Heart right ventricle (tissue), 16 donors: ENCODE results near the gene MACROD2. TPM values are rescaled to one million over a fixed set of nuclear protein-coding genes. Genes with fewer than 3 reads are reported as not detected.

Experiments used
- ATAC-seq, 8 donors: fragments of 200-7000 bp; cut with Tn5 transposase; one replicate each; pipeline ENCODE4 v1.9.1; 2020; ENCODE audit warnings: mild to moderate bottlenecking in 8 of 8, moderate library complexity in 8 of 8, moderate number of reproducible peaks in 1 of 8
- DNase-seq, 2 donors: peaks; one replicate each; pipeline ENCODE4 v3.0.0-alpha.2; 2020
- H3K27ac ChIP-seq, 10 donors: fragments of 200-600 bp; sonication (generic) in 2 of 10; one replicate each; pipeline versions ENCODE4 v1.5.0 to v1.8.0; 2020 to 2022; ENCODE audit warnings: mild to moderate bottlenecking in 3 of 10
- H3K27me3 ChIP-seq, 7 donors: fragments of 200-600 bp; one replicate each; pipeline ENCODE4 v1.8.0; 2021 to 2022; ENCODE audit warnings: mild to moderate bottlenecking in 2 of 7
- H3K36me3 ChIP-seq, 9 donors: fragments of 200-600 bp; sonication (generic) in 1 of 9; one replicate each; pipeline versions ENCODE4 v1.5.0 to v1.8.0; 2020 to 2022; ENCODE audit warnings: mild to moderate bottlenecking in 2 of 9
- H3K4me1 ChIP-seq, 9 donors: fragments of 200-600 bp; sonication (generic) in 1 of 9; one replicate each; pipeline versions ENCODE4 v1.5.0 to v1.8.0; 2020 to 2022; ENCODE audit warnings: mild to moderate bottlenecking in 4 of 9
- H3K4me3 ChIP-seq, 10 donors: fragments of 200-600 bp; sonication (generic) in 2 of 10; one replicate each; pipeline versions ENCODE4 v1.5.0 to v1.8.0; 2020 to 2022; ENCODE audit warnings: mild to moderate bottlenecking in 7 of 10, moderate library complexity in 2 of 10
- H3K9me3 ChIP-seq, 11 donors: fragments of 200-600 bp in 10 of 11; sonication (generic) in 2 of 11; one replicate each; pipeline versions ENCODE4 v1.5.0 to v1.8.0; 2013 to 2022; ENCODE audit warnings: mild to moderate bottlenecking in 2 of 11, control low read depth in 1 of 11, moderate library complexity in 1 of 11
- CTCF ChIP-seq, 9 donors: fragments of 200-600 bp; sonication (generic) in 2 of 9; IDR thresholded peaks; one replicate each; pipeline versions ENCODE4 v1.5.0 to v1.8.0; 2021 to 2022; ENCODE audit warnings: antibody characterized with exemption in 9 of 9, mild to moderate bottlenecking in 5 of 9, moderate library complexity in 1 of 9
- WGBS, 2 donors: extraction: QIAGEN DNeasy Blood & Tissue Kit; methylation state at CpG; one replicate each; pipeline ENCODE4 v1.1.7; 2013; ENCODE audit warnings: inconsistent platforms in 1 of 2; 5-methylcytosine and 5-hydroxymethylcytosine counted together
- intact Hi-C, 10 donors: fragments of 100-400 bp; cut with DNase I; formaldehyde crosslinking; loops; one replicate each; pipeline versions ENCODE4 v1.11.1 to v1.14.2; 2022
- polyA plus RNA-seq, 2 donors: library from polyadenylated mRNA; stranded (reverse); fragments of 200-250 nt; gene quantifications; one replicate each; pipeline ENCODE4 v1.2.3, GENCODE V29; 2013
- total RNA-seq, 10 donors: library from RNA; stranded (reverse); fragmentation: NEBNext Ultra II Directional in 3 of 10; extraction: Animal tissue kit (Norgen Biotek cat#: 25700) in 3 of 10; gene quantifications; one replicate each; pipeline versions ENCODE4 v1.2.1 to v1.2.4, GENCODE V29; 2021 to 2023
- donor health status: Arrhythmogenic right ventricular cardiomyopathy.
- donor health status: ischemic (EF 13 %, LVEDD 7.1; RV severe dilation, severe dysfunction).
- donor health status: healthy with polysubstance abuse.
- donor health status: DM: no; HTN: yes; CAD: no.
- donor health status: DM: no; HTN: no; CAD: no.
- donor health status: ischemic (EF 25% LVEDD 6.9; RV normal size, moderate dysfunction).
- donor health status: ischemic (EF 25% LVEDD 5.7; RV mildly dilated, moderate dysfunction).
- donor health status: healthy.
- donor health status: DM: yes; HTN: yes; CAD: no.
- donor health status: Ischemic cardiomyopathy.
- donor health status: ischemic (EF 35%, LVEDD 5.7; RV mildly dilated, moderate dysfunction).
- donor health status: nonischemic (EF 11% LVEDD 7.7; RV severe dilation, severe dysfunction).
- donor health status: DM: yes; HTN: yes; CAD: no.
- donor health status: PGD.
- donor health status: ischemic (EF 29% LVEDD 5.4; RV normal size, mild dysfunction).
- donor health status: nonischemic (EF 23%, LVEDD 6.1; RV moderate dilation, normal function).

MACROD2 gene
- total and polyA plus RNA-seq, 12 donors: 0.28 to 6.4 (median 4.1) TPM

GRCh38 chr20:14064921-14065320, 69.6 kb downstream of the MACROD2 start:
- DNase-seq (no peak), ATAC-seq (no peak)
- Histone ChIP-seq H3K4me1 (no peaks in the 10 kb centered on the region), H3K27me3 (no peaks in the 10 kb centered on the region), H3K4me3 (no peak overlapping the region), H3K9me3 (no peaks in the 10 kb centered on the region), H3K27ac (no peak overlapping the region), H3K36me3 (no peaks in the 10 kb centered on the region)
- 86 to 91% methylated on average over 5 of the region's 5 CpGs for WGBS, 2 donors
- TF ChIP-seq CTCF (IDR thresholded peaks at IDR 0.05): no peak
- intact Hi-C loops: loop anchor here in 1 of 10 donors (5.0 kb wide), 1 partner anchor 243 kb away; no protein-coding TSS in a partner anchor

DNA sequence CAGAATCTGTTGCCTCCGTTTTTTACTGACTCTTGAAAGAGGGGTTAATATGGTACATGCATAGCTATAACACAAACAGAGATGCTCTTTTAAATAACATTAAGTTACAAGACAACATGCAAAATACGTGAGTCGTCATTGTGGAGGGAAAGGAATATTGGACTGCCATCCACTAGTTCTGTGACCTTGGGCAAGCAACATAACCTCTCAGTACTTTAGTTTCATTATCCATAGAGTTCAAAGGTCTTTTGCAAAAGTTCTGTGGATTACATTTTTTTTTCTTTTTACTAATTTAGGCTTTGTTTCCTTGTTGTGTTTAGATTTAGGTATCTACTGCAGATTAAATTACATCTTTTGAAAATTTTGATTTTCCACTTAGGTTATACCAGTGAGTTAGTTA, 70.5 kb downstream of the MACROD2 start:
- Histone ChIP-seq H3K36me3 (no peaks in the 10 kb centered on the region), H3K9me3 (no peaks in the 10 kb centered on the region), H3K27ac (no peak overlapping the region), H3K4me1 (no peaks in the 10 kb centered on the region), H3K27me3 (no peaks in the 10 kb centered on the region), H3K4me3 (no peak overlapping the region)
- intact Hi-C loops: no loop called here
- ATAC-seq (no peak), DNase-seq (no peak)
- 84 to 91% methylated on average over 3 of the region's 3 CpGs for WGBS, 2 donors
- TF ChIP-seq CTCF (IDR thresholded peaks at IDR 0.05): no peak

GRCh38 chr20:14067603-14068002, 72.3 kb downstream of the MACROD2 start:
- no peak for TF ChIP-seq CTCF (IDR thresholded peaks at IDR 0.05)
- H3K9me3 ChIP-seq: no peaks in the 10 kb centered on the region
- no peaks in the 10 kb centered on the region for H3K36me3 ChIP-seq
- ATAC-seq (no peak), DNase-seq (no peak)
- H3K27me3 ChIP-seq: no peaks in the 10 kb centered on the region
- H3K4me1 ChIP-seq: no peaks in the 10 kb centered on the region
- intact Hi-C loops: no loop called here
- no peak overlapping the region for H3K27ac ChIP-seq
- no peak overlapping the region for H3K4me3 ChIP-seq

GRCh38 chr20:14069796-14070195, 74.5 kb downstream of the MACROD2 start:
- 88 to 89% methylated on average over 5 of the region's 5 CpGs for WGBS, 2 donors
- H3K4me3 ChIP-seq: no peak overlapping the region
- H3K9me3 ChIP-seq: no peaks in the 10 kb centered on the region
- ATAC-seq (no peak), DNase-seq (no peak)
- no peak for TF ChIP-seq CTCF (IDR thresholded peaks at IDR 0.05)
- intact Hi-C loops: no loop called here
- no peaks in the 10 kb centered on the region for H3K36me3 ChIP-seq
- no peaks in the 10 kb centered on the region for H3K27me3 ChIP-seq
- H3K4me1 ChIP-seq: no peaks in the 10 kb centered on the region
- no peak overlapping the region for H3K27ac ChIP-seq

DNA sequence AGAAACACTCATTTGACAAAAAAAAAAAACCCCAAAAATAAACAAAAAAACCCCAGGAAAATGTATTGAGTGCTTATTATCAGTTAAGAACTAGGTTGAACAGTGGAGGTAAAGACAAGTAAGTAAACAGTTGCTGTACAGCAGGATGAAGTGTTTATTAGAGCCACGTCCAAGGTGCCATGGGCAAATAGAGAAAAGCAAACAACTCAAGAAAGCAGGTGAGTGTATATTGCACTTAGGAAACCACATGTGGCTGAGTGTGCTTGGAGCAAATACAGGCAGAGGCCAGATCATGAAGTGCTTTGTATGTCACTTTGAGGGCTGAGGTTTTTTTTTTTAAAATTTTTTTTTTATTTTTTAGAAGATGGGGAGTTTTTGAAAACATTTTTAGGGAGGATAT, 98.3 kb downstream of the MACROD2 start:
- no peaks in the 10 kb centered on the region for H3K27me3 ChIP-seq
- no peak for TF ChIP-seq CTCF (IDR thresholded peaks at IDR 0.05)
- intact Hi-C loops: no loop called here
- H3K4me3 ChIP-seq: no peak overlapping the region
- no peaks in the 10 kb centered on the region for H3K4me1 ChIP-seq
- H3K9me3 ChIP-seq: no peaks in the 10 kb centered on the region
- H3K27ac ChIP-seq: no peak overlapping the region
- 65 to 74% methylated on average over 1 of the region's 1 CpG for whole genome bisulfite sequencing, 2 donors
- H3K36me3 ChIP-seq: no peaks in the 10 kb centered on the region
- no peak for DNase-seq
- ATAC-seq: no peak
